ENCODE results near the gene GCG. TPM values are rescaled to one million over a fixed set of nuclear protein-coding genes. Genes with fewer than 3 reads are reported as not detected.

GCG gene
- total and polyA plus RNA-seq, 4 donors = not detected

DNA sequence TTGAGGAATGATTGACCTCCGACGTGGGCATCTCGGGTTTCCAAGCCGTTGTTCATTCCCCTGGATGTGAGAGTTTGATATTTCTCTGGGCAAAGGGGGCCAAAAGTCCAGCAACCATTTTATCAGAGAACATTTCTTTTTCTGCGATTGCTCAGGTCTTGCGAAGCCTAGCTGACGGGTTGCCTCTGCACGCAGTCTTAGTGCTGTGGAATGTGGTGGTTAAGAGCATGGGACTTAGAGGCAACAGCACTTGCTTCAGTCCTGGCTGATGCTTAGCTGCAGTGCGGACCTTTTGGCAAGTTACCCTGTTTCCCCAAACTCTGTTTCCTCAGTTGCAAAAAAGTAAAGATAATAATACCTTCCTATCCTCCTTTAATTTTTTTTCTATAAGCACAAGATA is 46.2 kb upstream of the GCG start:
- no peak overlapping the region for H3K4me3 ChIP-seq (ENCODE audit: low read depth in 1 of 3, low read length in 3 of 3)
- H3K27ac ChIP-seq (ENCODE audit: low read depth in 1 of 2, low read length in 2 of 2) = no peak overlapping the region
- no peak overlapping the region for H3K9ac ChIP-seq (ENCODE audit: low read depth in 1 of 2, low read length in 2 of 2)
- H3K9me3 ChIP-seq (ENCODE audit: control insufficient read depth in 4 of 4, low read length in 3 of 4) = no peaks in the 10 kb centered on the region
- H3K4me1 ChIP-seq (ENCODE audit: control insufficient read depth in 4 of 4, insufficient read depth in 4 of 4, low read length in 3 of 4) = no peaks in the 10 kb centered on the region
- H3K27me3 ChIP-seq (ENCODE audit: control insufficient read depth in 4 of 4, insufficient read depth in 4 of 4, low read length in 3 of 4) = no peaks in the 10 kb centered on the region
- TF ChIP-seq HNF4G (IDR thresholded peaks at IDR 0.05) (no peak), EGR1 (IDR thresholded peaks at IDR 0.05; ENCODE audit: low read depth in 2 of 2) (no peak), JUND (IDR thresholded peaks at IDR 0.05) (no peak), ZBTB33 (IDR thresholded peaks at IDR 0.05) (no peak), FOXA1 (IDR thresholded peaks at IDR 0.05) (no peak), YY1 (IDR thresholded peaks at IDR 0.05) (no peak), HNF4A (conservative IDR thresholded peaks at IDR 0.05) (no peak), FOXA2 (IDR thresholded peaks at IDR 0.05) (no peak), GABPA (IDR thresholded peaks at IDR 0.05 in 1 of 2, conservative IDR thresholded peaks at IDR 0.05 in 1 of 2) (no peak), TAF1 (conservative IDR thresholded peaks at IDR 0.05) (no peak), NR2F2 (IDR thresholded peaks at IDR 0.05) (no peak), SP1 (IDR thresholded peaks at IDR 0.05) (no peak), RXRA (IDR thresholded peaks at IDR 0.05) (no peak)
- TF ChIP-seq, protein P1, sequence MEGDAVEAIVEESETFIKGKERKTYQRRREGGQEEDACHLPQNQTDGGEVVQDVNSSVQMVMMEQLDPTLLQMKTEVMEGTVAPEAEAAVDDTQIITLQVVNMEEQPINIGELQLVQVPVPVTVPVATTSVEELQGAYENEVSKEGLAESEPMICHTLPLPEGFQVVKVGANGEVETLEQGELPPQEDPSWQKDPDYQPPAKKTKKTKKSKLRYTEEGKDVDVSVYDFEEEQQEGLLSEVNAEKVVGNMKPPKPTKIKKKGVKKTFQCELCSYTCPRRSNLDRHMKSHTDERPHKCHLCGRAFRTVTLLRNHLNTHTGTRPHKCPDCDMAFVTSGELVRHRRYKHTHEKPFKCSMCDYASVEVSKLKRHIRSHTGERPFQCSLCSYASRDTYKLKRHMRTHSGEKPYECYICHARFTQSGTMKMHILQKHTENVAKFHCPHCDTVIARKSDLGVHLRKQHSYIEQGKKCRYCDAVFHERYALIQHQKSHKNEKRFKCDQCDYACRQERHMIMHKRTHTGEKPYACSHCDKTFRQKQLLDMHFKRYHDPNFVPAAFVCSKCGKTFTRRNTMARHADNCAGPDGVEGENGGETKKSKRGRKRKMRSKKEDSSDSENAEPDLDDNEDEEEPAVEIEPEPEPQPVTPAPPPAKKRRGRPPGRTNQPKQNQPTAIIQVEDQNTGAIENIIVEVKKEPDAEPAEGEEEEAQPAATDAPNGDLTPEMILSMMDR (IDR thresholded peaks at IDR 0.05; ENCODE audit: low read depth, low read length, missing input control) = no peak
- TF ChIP-seq, protein P2, sequence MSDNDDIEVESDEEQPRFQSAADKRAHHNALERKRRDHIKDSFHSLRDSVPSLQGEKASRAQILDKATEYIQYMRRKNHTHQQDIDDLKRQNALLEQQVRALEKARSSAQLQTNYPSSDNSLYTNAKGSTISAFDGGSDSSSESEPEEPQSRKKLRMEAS (IDR thresholded peaks at IDR 0.05) = no peak
- TF ChIP-seq, protein P3, sequence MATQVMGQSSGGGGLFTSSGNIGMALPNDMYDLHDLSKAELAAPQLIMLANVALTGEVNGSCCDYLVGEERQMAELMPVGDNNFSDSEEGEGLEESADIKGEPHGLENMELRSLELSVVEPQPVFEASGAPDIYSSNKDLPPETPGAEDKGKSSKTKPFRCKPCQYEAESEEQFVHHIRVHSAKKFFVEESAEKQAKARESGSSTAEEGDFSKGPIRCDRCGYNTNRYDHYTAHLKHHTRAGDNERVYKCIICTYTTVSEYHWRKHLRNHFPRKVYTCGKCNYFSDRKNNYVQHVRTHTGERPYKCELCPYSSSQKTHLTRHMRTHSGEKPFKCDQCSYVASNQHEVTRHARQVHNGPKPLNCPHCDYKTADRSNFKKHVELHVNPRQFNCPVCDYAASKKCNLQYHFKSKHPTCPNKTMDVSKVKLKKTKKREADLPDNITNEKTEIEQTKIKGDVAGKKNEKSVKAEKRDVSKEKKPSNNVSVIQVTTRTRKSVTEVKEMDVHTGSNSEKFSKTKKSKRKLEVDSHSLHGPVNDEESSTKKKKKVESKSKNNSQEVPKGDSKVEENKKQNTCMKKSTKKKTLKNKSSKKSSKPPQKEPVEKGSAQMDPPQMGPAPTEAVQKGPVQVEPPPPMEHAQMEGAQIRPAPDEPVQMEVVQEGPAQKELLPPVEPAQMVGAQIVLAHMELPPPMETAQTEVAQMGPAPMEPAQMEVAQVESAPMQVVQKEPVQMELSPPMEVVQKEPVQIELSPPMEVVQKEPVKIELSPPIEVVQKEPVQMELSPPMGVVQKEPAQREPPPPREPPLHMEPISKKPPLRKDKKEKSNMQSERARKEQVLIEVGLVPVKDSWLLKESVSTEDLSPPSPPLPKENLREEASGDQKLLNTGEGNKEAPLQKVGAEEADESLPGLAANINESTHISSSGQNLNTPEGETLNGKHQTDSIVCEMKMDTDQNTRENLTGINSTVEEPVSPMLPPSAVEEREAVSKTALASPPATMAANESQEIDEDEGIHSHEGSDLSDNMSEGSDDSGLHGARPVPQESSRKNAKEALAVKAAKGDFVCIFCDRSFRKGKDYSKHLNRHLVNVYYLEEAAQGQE (IDR thresholded peaks at IDR 0.05) = no peak
- H3K36me3 ChIP-seq (ENCODE audit: control insufficient read depth in 4 of 4, insufficient read depth in 3 of 4, low read depth in 1 of 4, low read length in 3 of 4) = no peaks in the 10 kb centered on the region
- 87% methylated on average over 9 of the region's 9 CpGs for WGBS
- DNase-seq (ENCODE audit: low spot score) = no peak
